ENCODE measurements around the gene GDF2. TPM values are rescaled to one million over a fixed set of nuclear protein-coding genes. Genes with fewer than 3 reads are reported as not detected.

GDF2 gene
- total RNA-seq, 1 donor from 2014 or later = not detected

GRCh38 chr10:47339759-47340607 lies 17.7 kb downstream of the GDF2 start:
- Mint-ChIP-seq H3K4me3 (ENCODE audit: unreplicated experiment) (no peak overlapping the region), H3K4me1 (ENCODE audit: low read depth) (no peaks in the 10 kb centered on the region), H3K27me3 (ENCODE audit: low read depth) (peaks cover 22% of the 10 kb centered on the region), H3K9me3 (ENCODE audit: low read depth) (no peaks in the 10 kb centered on the region), H3K27ac (ENCODE audit: unreplicated experiment) (no peak overlapping the region), H3K36me3 (ENCODE audit: low read depth) (no peaks in the 10 kb centered on the region)
- TF ChIP-seq, protein P1, sequence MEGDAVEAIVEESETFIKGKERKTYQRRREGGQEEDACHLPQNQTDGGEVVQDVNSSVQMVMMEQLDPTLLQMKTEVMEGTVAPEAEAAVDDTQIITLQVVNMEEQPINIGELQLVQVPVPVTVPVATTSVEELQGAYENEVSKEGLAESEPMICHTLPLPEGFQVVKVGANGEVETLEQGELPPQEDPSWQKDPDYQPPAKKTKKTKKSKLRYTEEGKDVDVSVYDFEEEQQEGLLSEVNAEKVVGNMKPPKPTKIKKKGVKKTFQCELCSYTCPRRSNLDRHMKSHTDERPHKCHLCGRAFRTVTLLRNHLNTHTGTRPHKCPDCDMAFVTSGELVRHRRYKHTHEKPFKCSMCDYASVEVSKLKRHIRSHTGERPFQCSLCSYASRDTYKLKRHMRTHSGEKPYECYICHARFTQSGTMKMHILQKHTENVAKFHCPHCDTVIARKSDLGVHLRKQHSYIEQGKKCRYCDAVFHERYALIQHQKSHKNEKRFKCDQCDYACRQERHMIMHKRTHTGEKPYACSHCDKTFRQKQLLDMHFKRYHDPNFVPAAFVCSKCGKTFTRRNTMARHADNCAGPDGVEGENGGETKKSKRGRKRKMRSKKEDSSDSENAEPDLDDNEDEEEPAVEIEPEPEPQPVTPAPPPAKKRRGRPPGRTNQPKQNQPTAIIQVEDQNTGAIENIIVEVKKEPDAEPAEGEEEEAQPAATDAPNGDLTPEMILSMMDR (IDR thresholded peaks at IDR 0.05) = no peak
- DNase-seq (ENCODE audit: low spot score) = peak; percentile 72

DNA sequence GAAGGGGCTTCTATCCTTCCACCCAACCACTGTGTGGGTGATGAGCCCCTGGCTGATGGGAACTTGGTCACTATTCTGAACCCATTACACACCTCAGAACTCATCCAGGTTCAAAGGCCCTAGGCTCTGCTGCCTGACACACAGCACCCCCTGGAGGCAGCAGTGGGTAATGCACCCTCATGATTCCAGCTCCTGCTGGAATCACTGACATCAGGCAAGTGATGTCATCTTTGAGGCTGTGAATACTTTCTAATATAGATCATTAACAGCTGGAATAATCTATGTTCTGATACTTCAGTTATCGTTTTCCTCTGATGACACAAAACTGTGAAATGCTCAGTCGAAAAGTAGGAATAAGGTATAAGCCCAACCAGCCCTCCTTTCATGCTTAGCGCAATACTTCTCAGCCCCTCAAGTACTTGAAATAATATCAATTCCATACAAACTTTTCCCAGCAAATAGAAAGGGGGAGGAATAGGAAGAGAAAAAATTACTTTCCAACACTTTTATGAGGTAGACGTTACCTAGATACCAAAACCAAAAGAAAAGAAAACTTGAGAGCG lies 18.4 kb downstream of the GDF2 start:
- Mint-ChIP-seq H3K9me3 (ENCODE audit: low read depth) (no peaks in the 10 kb centered on the region), H3K4me3 (ENCODE audit: unreplicated experiment) (no peak overlapping the region), H3K36me3 (ENCODE audit: low read depth) (no peaks in the 10 kb centered on the region), H3K27me3 (ENCODE audit: low read depth) (peaks cover 24% of the 10 kb centered on the region), H3K4me1 (ENCODE audit: low read depth) (no peaks in the 10 kb centered on the region), H3K27ac (ENCODE audit: unreplicated experiment) (no peak overlapping the region)
- DNase-seq (ENCODE audit: low spot score) = peak; percentile 35
- TF ChIP-seq, protein P1 (IDR thresholded peaks at IDR 0.05) = peak; percentile 95

- H3K4me3 Mint-ChIP-seq (ENCODE audit: unreplicated experiment) = no peak overlapping the region
- TF ChIP-seq, protein P1 (IDR thresholded peaks at IDR 0.05) = no peak
- H3K36me3 Mint-ChIP-seq (ENCODE audit: low read depth) = no peaks in the 10 kb centered on the region
- H3K27ac Mint-ChIP-seq (ENCODE audit: unreplicated experiment) = no peak overlapping the region
- H3K4me1 Mint-ChIP-seq (ENCODE audit: low read depth) = no peaks in the 10 kb centered on the region
- H3K27me3 Mint-ChIP-seq (ENCODE audit: low read depth) = peaks cover 8% of the 10 kb centered on the region
- peak; percentile 32 for DNase-seq (ENCODE audit: low spot score)
- H3K9me3 Mint-ChIP-seq (ENCODE audit: low read depth) = no peaks in the 10 kb centered on the region
Observed at GRCh38 chr10:47344996-47345870, 23.0 kb downstream of the GDF2 start.

- Mint-ChIP-seq H3K36me3 (ENCODE audit: low read depth) (no peaks in the 10 kb centered on the region), H3K9me3 (ENCODE audit: low read depth) (no peaks in the 10 kb centered on the region)
Observed at GRCh38 chr10:47346581-47347302, 24.5 kb downstream of the GDF2 start.

More at GRCh38 chr10:47346581-47347302, 24.5 kb downstream of the GDF2 start:
- no peak overlapping the region for H3K4me3 Mint-ChIP-seq (ENCODE audit: unreplicated experiment)
- DNase-seq (ENCODE audit: low spot score) = peak; percentile 53
- no peaks in the 10 kb centered on the region for H3K4me1 Mint-ChIP-seq (ENCODE audit: low read depth)
- H3K27ac Mint-ChIP-seq (ENCODE audit: unreplicated experiment) = no peak overlapping the region
- TF ChIP-seq, protein P1 (IDR thresholded peaks at IDR 0.05) = no peak
- H3K27me3 Mint-ChIP-seq (ENCODE audit: low read depth) = peaks cover 6% of the 10 kb centered on the region
